Raji (cell line): ENCODE measurements around the gene PCDHGA8.
"Not testable (repeated sequence)": the region's sequence is repeated elsewhere in the genome, so short reads cannot be mapped to it uniquely, and the experiment has no call there.

Experiments used
- POLR2A ChIP-seq: IDR thresholded peaks from 2 replicates; pipeline ENCODE4 v1.6.1; 2011; ENCODE audit warnings: low read depth, low read length, control low read depth; ENCODE audit not compliant: insufficient read depth

PCDHGA8 gene

DNA sequence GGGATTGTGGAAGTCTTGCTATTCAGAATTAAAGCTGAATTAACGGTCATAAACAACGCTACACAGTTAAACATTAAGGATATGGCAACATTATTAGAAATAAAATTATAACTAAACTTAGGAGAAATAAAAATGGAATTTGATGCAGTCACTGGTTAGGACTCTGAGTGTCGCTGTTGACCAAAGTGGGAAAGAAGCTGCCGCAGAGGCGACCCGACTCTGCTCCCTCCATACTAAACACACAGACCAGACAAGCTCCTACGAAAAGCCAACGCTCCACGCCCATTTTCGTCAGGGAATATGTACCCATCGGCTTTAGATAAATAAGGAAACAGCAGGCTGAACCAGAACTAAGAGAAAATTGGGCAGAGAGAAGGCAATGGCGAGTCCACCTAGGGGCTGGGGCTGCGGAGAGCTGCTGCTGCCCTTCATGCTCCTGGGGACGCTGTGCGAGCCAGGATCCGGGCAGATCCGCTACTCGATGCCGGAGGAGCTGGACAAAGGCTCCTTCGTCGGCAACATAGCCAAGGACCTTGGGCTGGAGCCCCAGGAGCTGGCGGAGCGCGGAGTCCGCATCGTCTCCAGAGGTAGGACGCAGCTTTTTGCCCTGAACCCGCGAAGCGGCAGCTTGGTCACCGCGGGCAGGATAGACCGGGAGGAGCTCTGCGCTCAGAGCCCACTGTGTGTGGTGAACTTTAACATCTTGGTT, 28.3 kb upstream of the PCDHGA8 start, which contains the start of gene PCDHGA5:
TSS of gene PCDHGA5 (plus strand) at position 211 of the 709 bp plus-strand sequence. CDS start at position 380, 169 bp downstream.
- TF ChIP-seq POLR2A: no peak

DNA sequence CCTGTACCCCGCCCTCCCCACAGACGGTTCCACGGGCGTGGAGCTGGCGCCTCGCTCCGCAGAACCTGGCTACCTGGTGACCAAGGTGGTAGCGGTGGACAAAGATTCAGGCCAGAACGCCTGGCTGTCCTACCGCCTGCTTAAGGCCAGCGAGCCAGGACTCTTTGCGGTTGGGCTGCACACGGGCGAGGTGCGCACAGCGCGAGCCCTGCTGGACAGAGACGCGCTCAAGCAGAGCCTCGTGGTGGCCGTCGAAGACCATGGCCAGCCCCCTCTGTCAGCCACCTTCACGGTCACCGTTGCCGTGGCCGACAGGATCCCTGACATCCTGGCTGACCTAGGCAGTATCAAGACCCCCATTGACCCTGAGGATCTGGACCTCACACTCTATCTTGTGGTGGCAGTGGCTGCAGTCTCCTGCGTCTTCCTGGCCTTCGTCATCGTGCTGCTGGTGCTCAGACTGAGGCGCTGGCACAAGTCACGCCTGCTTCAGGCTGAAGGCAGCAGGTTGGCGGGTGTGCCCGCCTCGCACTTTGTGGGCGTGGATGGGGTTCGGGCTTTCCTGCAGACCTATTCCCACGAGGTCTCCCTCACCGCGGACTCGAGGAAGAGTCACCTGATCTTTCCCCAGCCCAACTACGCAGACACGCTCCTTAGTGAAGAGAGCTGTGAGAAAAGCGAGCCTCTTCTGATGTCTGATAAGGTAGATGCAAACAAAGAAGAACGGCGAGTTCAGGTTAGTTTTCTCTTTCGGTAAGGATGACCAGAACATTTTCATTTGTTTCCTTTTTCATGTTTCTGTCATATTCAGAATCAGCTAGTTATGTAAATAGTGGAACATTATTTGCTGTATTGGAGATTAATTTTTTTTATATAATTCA, 26.2 kb upstream of the PCDHGA8 start:
- no peak for TF ChIP-seq POLR2A

DNA sequence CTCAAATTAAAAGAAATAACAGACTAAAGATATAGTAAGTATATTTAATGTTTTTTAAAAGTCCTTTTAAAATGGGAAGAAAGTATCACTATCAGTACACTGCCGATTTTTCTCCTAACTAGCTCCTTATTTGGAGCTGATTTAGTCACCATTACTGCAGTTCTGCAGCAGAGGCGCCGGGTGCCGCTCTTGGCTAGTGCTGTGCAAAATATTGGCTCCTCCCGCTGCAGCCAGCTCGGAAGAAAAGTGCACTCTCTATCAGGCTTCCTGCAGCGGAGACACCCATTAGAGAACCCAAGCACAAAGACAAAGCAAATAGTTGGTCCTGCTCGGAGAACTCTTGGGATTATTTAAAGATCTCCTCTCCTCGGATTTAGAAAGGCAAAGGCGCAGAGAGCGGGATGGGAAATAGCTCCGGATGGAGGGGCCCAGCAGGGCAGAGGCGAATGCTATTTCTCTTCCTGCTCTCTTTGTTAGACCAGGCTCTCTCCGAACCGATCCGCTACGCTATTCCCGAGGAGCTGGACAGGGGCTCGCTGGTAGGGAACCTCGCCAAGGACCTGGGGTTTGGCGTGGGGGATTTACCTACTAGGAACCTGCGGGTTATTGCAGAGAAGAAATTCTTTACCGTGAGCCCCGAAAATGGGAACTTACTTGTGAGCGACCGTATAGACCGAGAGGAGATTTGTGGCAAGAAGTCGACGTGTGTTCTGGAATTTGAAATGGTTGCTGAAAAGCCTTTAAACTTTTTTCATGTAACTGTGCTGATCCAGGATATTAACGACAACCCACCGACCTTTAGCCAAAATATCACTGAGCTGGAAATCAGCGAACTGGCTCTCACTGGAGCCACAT, 22.2 kb upstream of the PCDHGA8 start, which contains the start of gene PCDHGB3:
TSS of gene PCDHGB3 (plus strand) at position 249 of the 855 bp plus-strand sequence. CDS start at position 402, 153 bp downstream.
- no peak for TF ChIP-seq POLR2A

DNA sequence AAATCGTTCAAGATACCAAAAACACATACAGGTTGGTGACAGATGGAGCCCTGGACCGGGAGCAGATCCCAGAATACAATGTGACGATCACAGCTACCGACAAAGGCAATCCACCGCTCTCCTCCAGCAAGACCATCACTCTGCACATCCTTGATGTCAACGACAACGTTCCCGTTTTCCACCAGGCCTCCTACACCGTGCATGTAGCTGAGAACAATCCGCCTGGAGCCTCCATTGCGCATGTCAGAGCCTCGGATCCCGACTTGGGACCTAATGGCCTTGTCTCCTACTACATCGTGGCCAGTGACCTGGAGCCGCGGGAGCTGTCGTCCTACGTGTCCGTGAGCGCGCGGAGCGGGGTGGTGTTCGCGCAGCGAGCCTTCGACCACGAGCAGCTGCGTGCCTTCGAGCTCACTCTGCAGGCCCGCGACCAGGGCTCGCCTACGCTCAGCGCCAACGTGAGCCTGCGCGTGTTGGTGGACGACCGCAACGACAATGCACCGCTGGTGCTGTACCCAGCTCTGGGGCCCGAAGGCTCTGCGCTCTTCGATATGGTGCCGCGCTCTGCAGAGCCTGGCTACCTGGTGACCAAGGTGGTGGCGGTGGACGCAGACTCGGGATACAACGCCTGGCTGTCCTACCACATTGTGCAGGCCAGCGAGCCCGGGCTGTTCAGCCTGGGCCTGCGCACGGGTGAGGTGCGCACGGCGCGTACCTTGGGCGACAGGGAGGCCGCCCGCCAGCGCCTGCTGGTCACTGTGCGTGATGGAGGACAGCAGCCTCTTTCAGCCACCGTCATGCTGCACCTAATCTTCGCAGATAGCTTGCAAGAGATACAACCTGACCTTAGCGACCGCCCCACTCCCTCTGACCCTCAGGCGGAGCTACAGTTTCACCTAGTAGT, 20.6 kb upstream of the PCDHGA8 start:
- TF ChIP-seq POLR2A: no peak

DNA sequence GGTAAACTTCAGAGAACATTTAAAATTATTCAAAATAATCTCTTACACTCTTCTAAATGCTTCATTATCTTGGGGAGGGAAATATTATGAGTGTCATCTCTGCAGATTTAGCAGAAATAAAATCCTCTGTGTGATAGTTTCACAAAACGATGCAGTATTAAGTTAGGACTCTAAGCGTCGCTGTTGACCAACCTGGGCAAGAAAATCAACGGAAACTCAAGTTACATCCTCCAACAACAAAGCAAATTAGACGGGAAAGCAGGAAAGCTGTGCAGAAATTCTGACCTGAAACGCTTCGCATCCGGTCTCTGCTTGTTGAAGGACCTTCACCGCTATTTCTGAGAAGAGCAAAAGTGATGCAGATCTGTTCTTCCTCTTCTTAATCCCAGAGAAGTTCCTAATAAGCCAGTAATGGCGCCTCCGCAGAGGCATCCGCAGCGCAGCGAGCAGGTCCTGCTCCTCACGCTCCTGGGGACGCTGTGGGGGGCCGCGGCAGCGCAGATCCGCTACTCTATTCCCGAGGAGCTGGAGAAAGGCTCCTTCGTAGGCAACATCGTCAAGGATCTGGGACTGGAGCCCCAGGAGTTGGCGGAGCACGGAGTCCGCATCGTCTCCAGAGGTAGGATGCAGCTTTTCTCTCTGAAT, 18.6 kb upstream of the PCDHGA8 start, which contains the start of gene PCDHGA6:
TSS of gene PCDHGA6 (plus strand) at position 219 of the 645 bp plus-strand sequence. CDS start at position 412, 193 bp downstream.
- no peak for TF ChIP-seq POLR2A

DNA sequence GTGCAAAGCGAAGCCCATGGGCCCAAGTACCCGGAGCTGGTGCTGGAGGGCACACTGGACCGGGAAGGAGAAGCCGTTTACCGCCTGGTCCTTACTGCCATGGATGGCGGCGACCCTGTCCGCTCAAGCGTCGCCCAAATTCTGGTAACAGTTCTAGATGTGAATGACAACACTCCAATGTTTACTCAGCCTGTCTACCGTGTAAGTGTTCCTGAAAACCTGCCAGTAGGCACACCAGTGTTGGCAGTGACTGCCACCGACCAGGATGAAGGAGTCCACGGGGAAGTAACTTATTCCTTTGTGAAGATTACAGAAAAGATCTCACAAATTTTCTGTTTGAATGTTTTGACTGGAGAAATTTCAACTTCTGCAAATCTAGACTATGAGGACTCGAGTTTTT, 17.8 kb upstream of the PCDHGA8 start:
- no peak for TF ChIP-seq POLR2A

DNA sequence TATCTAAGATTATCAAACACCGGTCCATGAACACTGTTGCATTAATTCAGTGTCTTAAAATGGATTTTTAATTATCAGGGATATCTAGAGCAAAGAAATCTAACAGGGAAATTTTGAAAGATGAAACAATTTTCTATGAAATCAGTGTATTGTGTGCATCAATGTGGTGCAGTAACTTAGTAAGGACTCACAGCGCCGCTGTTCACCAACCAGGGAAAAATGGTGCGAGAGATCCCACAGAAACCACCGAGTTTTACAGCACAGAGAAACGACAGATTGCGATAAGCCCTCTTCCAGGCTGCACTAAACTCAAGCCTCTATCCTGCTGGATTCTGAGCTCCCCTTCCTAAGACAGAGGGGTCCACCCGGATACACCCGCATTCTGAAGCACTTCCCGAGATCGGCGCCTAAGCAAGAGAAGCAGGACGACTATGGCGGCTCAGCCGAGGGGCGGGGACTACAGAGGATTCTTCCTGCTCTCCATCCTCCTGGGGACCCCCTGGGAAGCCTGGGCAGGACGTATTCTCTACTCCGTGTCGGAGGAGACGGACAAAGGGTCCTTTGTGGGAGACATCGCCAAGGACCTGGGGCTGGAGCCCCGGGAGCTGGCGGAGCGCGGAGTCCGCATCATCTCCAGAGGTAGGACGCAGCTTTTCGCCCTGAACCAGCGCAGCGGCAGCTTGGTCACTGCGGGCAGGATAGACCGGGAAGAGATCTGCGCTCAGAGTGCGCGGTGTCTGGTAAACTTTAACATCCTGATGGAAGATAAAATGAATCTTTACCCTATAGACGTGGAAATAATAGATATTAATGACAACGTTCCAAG, 9.8 kb upstream of the PCDHGA8 start, which contains the start of gene PCDHGA7:
TSS of gene PCDHGA7 (plus strand) at position 274 of the 826 bp plus-strand sequence. CDS start at position 432, 158 bp downstream.
- TF ChIP-seq POLR2A: no peak

DNA sequence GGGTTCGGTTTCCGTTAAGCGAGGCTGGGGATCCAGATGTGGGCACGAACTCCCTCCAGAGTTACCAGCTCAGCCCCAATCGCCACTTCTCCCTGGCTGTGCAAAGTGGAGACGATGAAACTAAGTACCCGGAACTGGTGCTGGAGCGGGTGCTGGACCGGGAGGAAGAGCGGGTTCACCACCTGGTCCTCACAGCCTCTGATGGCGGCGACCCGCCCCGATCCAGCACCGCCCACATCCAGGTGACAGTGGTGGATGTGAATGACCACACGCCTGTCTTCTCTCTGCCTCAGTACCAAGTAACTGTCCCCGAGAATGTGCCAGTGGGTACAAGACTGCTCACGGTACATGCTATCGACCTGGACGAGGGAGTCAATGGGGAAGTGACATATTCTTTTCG, 9.1 kb upstream of the PCDHGA8 start:
- TF ChIP-seq POLR2A: no peak

DNA sequence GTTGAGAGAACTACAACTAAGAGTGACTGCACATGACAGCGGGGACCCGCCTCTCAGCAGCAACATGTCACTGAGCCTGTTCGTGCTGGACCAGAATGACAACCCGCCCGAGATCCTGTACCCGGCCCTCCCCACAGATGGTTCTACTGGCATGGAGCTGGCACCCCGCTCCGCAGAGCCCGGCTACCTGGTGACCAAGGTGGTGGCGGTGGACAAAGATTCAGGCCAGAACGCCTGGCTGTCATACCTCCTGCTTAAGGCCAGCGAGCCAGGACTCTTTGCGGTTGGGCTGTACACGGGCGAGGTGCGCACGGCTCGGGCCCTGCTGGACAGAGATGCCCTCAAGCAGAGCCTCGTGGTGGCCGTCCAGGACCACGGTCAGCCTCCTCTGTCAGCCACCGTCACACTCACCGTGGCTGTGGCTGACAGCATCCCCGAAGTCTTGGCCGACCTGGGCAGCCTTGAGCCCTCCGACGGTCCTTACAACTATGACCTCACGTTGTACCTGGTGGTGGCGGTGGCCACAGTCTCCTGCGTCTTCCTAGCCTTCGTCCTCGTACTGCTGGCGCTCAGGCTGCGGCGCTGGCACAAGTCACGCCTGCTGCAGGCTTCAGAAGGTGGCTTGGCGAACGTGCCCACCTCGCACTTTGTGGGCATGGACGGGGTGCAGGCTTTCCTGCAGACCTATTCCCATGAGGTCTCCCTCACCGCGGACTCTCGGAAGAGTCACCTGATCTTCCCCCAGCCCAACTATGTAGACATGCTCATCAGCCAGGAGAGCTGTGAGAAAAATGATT, 7.8 kb upstream of the PCDHGA8 start:
- TF ChIP-seq POLR2A: no peak

DNA sequence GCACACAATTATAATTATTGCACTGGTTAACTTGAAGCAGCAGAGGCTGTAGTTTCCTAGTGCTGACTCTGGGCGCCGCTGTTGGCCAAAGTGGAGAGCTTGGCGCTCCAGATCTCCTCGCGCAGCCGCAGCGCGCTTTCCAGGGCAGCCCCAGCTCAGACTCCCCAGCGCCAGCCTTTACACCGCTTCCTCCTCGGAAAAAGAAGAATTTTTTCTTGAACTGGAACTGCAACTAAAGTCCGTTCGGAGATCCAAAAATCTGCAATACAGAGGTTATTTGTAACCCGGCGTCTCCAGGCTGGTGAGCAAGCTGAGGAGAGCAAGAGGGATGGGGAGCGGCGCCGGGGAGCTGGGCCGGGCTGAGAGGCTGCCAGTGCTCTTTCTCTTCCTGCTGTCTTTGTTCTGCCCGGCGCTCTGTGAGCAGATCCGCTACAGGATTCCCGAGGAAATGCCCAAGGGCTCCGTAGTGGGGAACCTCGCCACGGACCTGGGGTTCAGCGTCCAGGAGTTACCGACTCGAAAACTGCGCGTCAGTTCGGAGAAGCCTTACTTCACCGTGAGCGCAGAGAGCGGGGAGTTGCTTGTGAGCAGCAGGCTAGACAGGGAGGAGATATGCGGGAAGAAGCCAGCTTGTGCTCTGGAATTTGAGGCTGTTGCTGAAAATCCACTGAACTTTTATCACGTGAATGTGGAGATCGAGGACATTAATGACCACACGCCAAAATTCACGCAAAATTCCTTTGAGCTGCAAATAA, 4.7 kb upstream of the PCDHGA8 start, which contains the start of gene PCDHGB4:
TSS of gene PCDHGB4 (plus strand) at position 142 of the 755 bp plus-strand sequence. CDS start at position 329, 187 bp downstream.
- TF ChIP-seq POLR2A: not testable (repeated sequence)

DNA sequence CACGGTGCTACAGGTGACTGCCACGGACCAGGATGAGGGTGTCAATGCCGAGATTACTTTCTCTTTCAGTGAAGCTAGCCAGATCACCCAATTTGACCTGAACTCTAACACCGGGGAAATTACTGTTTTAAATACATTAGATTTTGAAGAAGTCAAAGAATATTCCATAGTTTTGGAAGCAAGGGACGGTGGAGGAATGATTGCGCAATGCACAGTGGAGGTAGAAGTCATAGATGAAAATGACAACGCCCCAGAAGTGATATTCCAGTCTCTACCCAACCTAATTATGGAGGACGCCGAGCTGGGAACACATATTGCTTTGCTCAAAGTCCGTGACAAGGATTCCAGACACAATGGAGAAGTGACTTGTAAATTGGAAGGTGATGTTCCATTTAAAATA, 3.8 kb upstream of the PCDHGA8 start:
- TF ChIP-seq POLR2A: no peak
